Liver (tissue), 9 donors: ENCODE measurements around the gene C1QTNF7. TPM values are rescaled to one million over a fixed set of nuclear protein-coding genes. Genes with fewer than 3 reads are reported as not detected.
A peak's percentile ranks its signal among the peaks of the same experiment; 100 is the strongest.

Experiments
- DNase-seq: peaks from one replicate; pipeline ENCODE4 v3.0.0-alpha.2; 2017; ENCODE audit warnings: low spot score
- H3K27ac ChIP-seq, 2 donors: one replicate each; pipeline ENCODE4 v1.7.0; 2013; ENCODE audit warnings: inconsistent platforms in 2 of 2, low read length in 2 of 2, control low read depth in 1 of 2, low read depth in 1 of 2, mild to moderate bottlenecking in 1 of 2
- H3K27me3 ChIP-seq, 4 donors: one replicate each; pipeline versions ENCODE4 v1.6.1 to v1.7.0; 2013; ENCODE audit warnings: low read length in 3 of 4, inconsistent platforms in 1 of 4, mild to moderate bottlenecking in 1 of 4, moderate library complexity in 1 of 4; ENCODE audit not compliant: control insufficient read depth in 4 of 4, insufficient read depth in 4 of 4
- H3K36me3 ChIP-seq, 4 donors: one replicate each; pipeline versions ENCODE4 v1.6.1 to v1.7.0; 2013; ENCODE audit warnings: low read length in 3 of 4, mild to moderate bottlenecking in 3 of 4, low read depth in 1 of 4, moderate library complexity in 1 of 4; ENCODE audit not compliant: control insufficient read depth in 4 of 4, insufficient read depth in 3 of 4
- H3K4me1 ChIP-seq, 4 donors: one replicate each; pipeline versions ENCODE4 v1.6.1 to v1.7.0; 2013; ENCODE audit warnings: low read length in 3 of 4, mild to moderate bottlenecking in 3 of 4, moderate library complexity in 1 of 4; ENCODE audit not compliant: control insufficient read depth in 4 of 4, insufficient read depth in 4 of 4
- H3K4me3 ChIP-seq, 3 donors: one replicate each; pipeline versions ENCODE4 v1.6.1 to v1.7.0; 2013; ENCODE audit warnings: low read length in 3 of 3, control low read depth in 1 of 3, low read depth in 1 of 3, mild to moderate bottlenecking in 1 of 3
- H3K9ac ChIP-seq, 2 donors: one replicate each; pipeline ENCODE4 v1.7.0; 2013; ENCODE audit warnings: low read length in 2 of 2, mild to moderate bottlenecking in 2 of 2, moderate library complexity in 2 of 2, control low read depth in 1 of 2, low read depth in 1 of 2
- H3K9me3 ChIP-seq, 4 donors: one replicate each; pipeline versions ENCODE4 v1.6.1 to v1.7.0; 2013; ENCODE audit warnings: low read length in 3 of 4; ENCODE audit not compliant: control insufficient read depth in 4 of 4
- ATF3 ChIP-seq: IDR thresholded peaks from 2 replicates; pipeline ENCODE4 v1.6.1; 2016; ENCODE audit warnings: antibody characterized with exemption
- CTCF ChIP-seq: fragments of 150-350 bp; IDR thresholded peaks from 2 replicates; pipeline ENCODE4 v1.5.1; 2017; ENCODE audit warnings: improper control_type of control experiment, low read depth, low read length; ENCODE audit not compliant: missing input control
- EGR1 ChIP-seq, 2 donors: IDR thresholded peaks; 2 replicates each; pipeline ENCODE4 v1.6.1; 2016 to 2018; ENCODE audit warnings: antibody characterized with exemption in 2 of 2, low read depth in 2 of 2
- FOXA2 ChIP-seq: IDR thresholded peaks from 2 replicates; pipeline ENCODE4 v1.6.1; 2016; ENCODE audit warnings: antibody characterized with exemption
- GABPA ChIP-seq, 2 donors: IDR thresholded peaks in 1 of 2; conservative IDR thresholded peaks in 1 of 2; 2 replicates each; pipeline ENCODE4 v1.6.1; 2016; ENCODE audit warnings: antibody characterized with exemption in 2 of 2, mild to moderate bottlenecking in 1 of 2, moderate library complexity in 1 of 2
- HNF4A ChIP-seq, 2 donors: conservative IDR thresholded peaks; 2 replicates each; pipeline ENCODE4 v1.6.1; 2016; ENCODE audit warnings: antibody characterized with exemption in 2 of 2, mild to moderate bottlenecking in 2 of 2
- RAD21 ChIP-seq, 2 donors: IDR thresholded peaks; 2 replicates each; pipeline ENCODE4 v1.6.1; 2016; ENCODE audit warnings: antibody characterized with exemption in 2 of 2, mild to moderate bottlenecking in 2 of 2
- REST ChIP-seq: IDR thresholded peaks from 2 replicates; pipeline ENCODE4 v1.6.1; 2016; ENCODE audit warnings: antibody characterized with exemption, mild to moderate bottlenecking
- SP1 ChIP-seq: IDR thresholded peaks from 2 replicates; pipeline ENCODE4 v1.6.1; 2018; ENCODE audit warnings: antibody characterized with exemption, mild to moderate bottlenecking
- WGBS: extraction: QIAGEN DNeasy Blood & Tissue Kit; methylation state at CpG from one replicate; pipeline ENCODE4 v1.1.7; 2013; 5-methylcytosine and 5-hydroxymethylcytosine counted together
- polyA plus RNA-seq, 2 donors: library from polyadenylated mRNA; stranded (reverse) in 1 of 2; unstranded in 1 of 2; fragments of 200-250 nt in 1 of 2; fragments of >200 nt in 1 of 2; fragmentation: Nextera tagmentation in 1 of 2; extraction: Ambion mirVana in 1 of 2; gene quantifications; one replicate each; pipeline versions ENCODE4 v1.2.1 to v1.2.3, GENCODE V29; 2013 to 2015
- total RNA-seq, 2 donors: library from RNA; depleted of rRNA; stranded (reverse); fragments of >200 nt; gene quantifications; one replicate each; pipeline ENCODE4 v1.2.3, GENCODE V29; 2014
- donor health status: healthy.
- donor health status: healthy.
- donor health status: healthy.
- donor health status: healthy.
- donor health status: healthy.

C1QTNF7 gene
- total and polyA plus RNA-seq, 4 donors, result 0.33 to 0.55 (median 0.47) TPM

- no peaks in the 10 kb centered on the region for H3K36me3 ChIP-seq
- no peak overlapping the region for H3K4me3 ChIP-seq
- H3K4me1 ChIP-seq, result no peaks in the 10 kb centered on the region
- no peaks in the 10 kb centered on the region for H3K9me3 ChIP-seq
- no peak for DNase-seq
- H3K9ac ChIP-seq, result no peak overlapping the region
- no peaks in the 10 kb centered on the region for H3K27me3 ChIP-seq
- H3K27ac ChIP-seq, result no peak overlapping the region
- TF ChIP-seq REST (no peak), SP1 (no peak), GABPA (IDR thresholded peaks at IDR 0.05 in 1 of 2, conservative IDR thresholded peaks at IDR 0.05 in 1 of 2) (no peak)
- 92% methylated on average over 8 of the region's 8 CpGs for WGBS
These were observed 35.6 kb upstream of the C1QTNF7 start for GRCh38 chr4:15392053-15392805.

- no peaks in the 10 kb centered on the region for H3K4me1 ChIP-seq
- no peaks in the 10 kb centered on the region for H3K36me3 ChIP-seq
- no peak for TF ChIP-seq ATF3
- no peak for TF ChIP-seq SP1
- no peak for TF ChIP-seq HNF4A (conservative IDR thresholded peaks at IDR 0.05)
- TF ChIP-seq FOXA2, result no peak
- no peak for TF ChIP-seq CTCF
- H3K9me3 ChIP-seq, result no peaks in the 10 kb centered on the region
- no peak for DNase-seq
- 94% methylated on average over 4 of the region's 4 CpGs for WGBS
- no peak overlapping the region for H3K4me3 ChIP-seq
- no peaks in the 10 kb centered on the region for H3K27me3 ChIP-seq
- no peak overlapping the region for H3K9ac ChIP-seq
- H3K27ac ChIP-seq, result no peak overlapping the region
These were observed 32.5 kb upstream of the C1QTNF7 start for GRCh38 chr4:15395311-15395710.

GRCh38 chr4:15396157-15396800 lies 31.6 kb upstream of the C1QTNF7 start:
- Histone ChIP-seq H3K27ac (no peak overlapping the region), H3K4me1 (no peaks in the 10 kb centered on the region), H3K27me3 (no peaks in the 10 kb centered on the region), H3K9ac (no peak overlapping the region), H3K36me3 (no peaks in the 10 kb centered on the region), H3K4me3 (no peak overlapping the region), H3K9me3 (no peaks in the 10 kb centered on the region)
- peak; percentile 47 for DNase-seq
- WGBS, result 63% methylated on average over 4 of the region's 4 CpGs
- TF ChIP-seq CTCF, result peak; percentile 58
- TF ChIP-seq RAD21 (IDR thresholded peaks at IDR 0.05), result peak; percentile 55 to 80
- TF ChIP-seq EGR1 (IDR thresholded peaks at IDR 0.05; ENCODE audit: low read depth in 2 of 2), result no peak
